HepG2 (cell line): ENCODE results near the gene GNG12. TPM values are rescaled to one million over a fixed set of nuclear protein-coding genes. Genes with fewer than 3 reads are reported as not detected.
A peak's percentile ranks its signal among the peaks of the same experiment; 100 is the strongest.

ENCODE experiments used
- AKAP8 ChIP-seq: sonication (generic); formaldehyde crosslinking; IDR thresholded peaks from 2 replicates; pipeline ENCODE4 v1.5.1; 2020; ENCODE audit warnings: mild to moderate bottlenecking, missing genetic modification reagents
- FOXA1 ChIP-seq, 2 experiments: fragments of 450-650 bp in 1 of 2; sonication (generic) in 1 of 2; formaldehyde crosslinking in 1 of 2; IDR thresholded peaks; 2 replicates each; pipeline versions ENCODE4 v1.4.0 to v1.6.1; 2016 to 2020; ENCODE audit warnings: missing genetic modification reagents in 1 of 2
- KLF15 ChIP-seq: sonication (generic); formaldehyde crosslinking; IDR thresholded peaks from 2 replicates; pipeline ENCODE4 v1.8.1; 2023; ENCODE audit warnings: borderline replicate concordance, mild to moderate bottlenecking, inconsistent platforms, missing genetic modification reagents, mixed read lengths
- MIXL1 ChIP-seq: IDR thresholded peaks from 2 replicates; pipeline ENCODE4 v1.6.1; 2016
- NKX3-1 ChIP-seq: sonication (generic); formaldehyde crosslinking; IDR thresholded peaks from 2 replicates; pipeline ENCODE4 v1.5.0; 2020; ENCODE audit warnings: missing genetic modification reagents
- PRMT3 ChIP-seq: sonication (generic); formaldehyde crosslinking; IDR thresholded peaks from 2 replicates; pipeline ENCODE4 v1.8.1; 2022; ENCODE audit warnings: low read depth, mild to moderate bottlenecking, moderate library complexity, missing genetic modification reagents, borderline replicate concordance
- ZBTB42 ChIP-seq: sonication (generic); formaldehyde crosslinking; IDR thresholded peaks from 2 replicates; pipeline ENCODE4 v1.5.0; 2020; ENCODE audit warnings: mild to moderate bottlenecking, missing genetic modification reagents
- ZNF441 ChIP-seq: sonication (generic); formaldehyde crosslinking; IDR thresholded peaks from 2 replicates; pipeline ENCODE4 v1.7.0; 2021; ENCODE audit warnings: missing genetic modification reagents, borderline replicate concordance
- polyA plus RNA-seq, 8 experiments: library from polyadenylated mRNA; depleted of rRNA in 3 of 8; stranded (reverse) in 7 of 8; unstranded in 1 of 8; fragments of >200 nt; fragmentation: Illumina TruSeq in 4 of 8; extraction: Trizol in 4 of 8; gene quantifications; 2 replicates each; pipeline versions ENCODE4 v1.2.1 to v1.2.3, GENCODE V29; 2011 to 2016; ENCODE audit warnings: low read depth in 4 of 8, missing spikeins in 1 of 8, mixed read lengths in 1 of 8; ENCODE audit not compliant: insufficient read depth in 1 of 8
- total RNA-seq, 5 experiments: library from RNA; depleted of rRNA; stranded (reverse); fragments of >200 nt; fragmentation: Illumina TruSeq; extraction: Trizol; gene quantifications; 2 replicates each; pipeline ENCODE4 v1.2.3, GENCODE V29; 2016; ENCODE audit warnings: low read depth in 1 of 5
- TF ChIP-seq, protein P1 (sequence below), 2 experiments: fragments of 450-650 bp in 1 of 2; sonication (generic) in 1 of 2; formaldehyde crosslinking in 1 of 2; IDR thresholded peaks; 2 replicates each; pipeline versions ENCODE4 v1.6.1 to v1.8.0; 2016 to 2022; ENCODE audit warnings: antibody characterized with exemption in 1 of 2, mild to moderate bottlenecking in 1 of 2, missing genetic modification reagents in 1 of 2
- TF ChIP-seq, protein P2 (sequence below): sonication (generic); formaldehyde crosslinking; IDR thresholded peaks from 2 replicates; pipeline ENCODE4 v1.4.0; 2020; ENCODE audit warnings: missing genetic modification reagents
- TF ChIP-seq, protein P3 (sequence below): sonication (generic); formaldehyde crosslinking; IDR thresholded peaks from 2 replicates; pipeline ENCODE4 v1.5.0; 2020; ENCODE audit warnings: missing genetic modification reagents
- TF ChIP-seq, protein P4 (sequence below): sonication (generic); formaldehyde crosslinking; IDR thresholded peaks from 2 replicates; pipeline ENCODE4 v1.4.0; 2020; ENCODE audit warnings: mild to moderate bottlenecking, missing genetic modification reagents

The GNG12 gene
- total and polyA plus RNA-seq, 2 of the 13 experiments (the other 11 are each of a cell fraction or from before 2014, with no cell fraction given), result 0.11 TPM

DNA sequence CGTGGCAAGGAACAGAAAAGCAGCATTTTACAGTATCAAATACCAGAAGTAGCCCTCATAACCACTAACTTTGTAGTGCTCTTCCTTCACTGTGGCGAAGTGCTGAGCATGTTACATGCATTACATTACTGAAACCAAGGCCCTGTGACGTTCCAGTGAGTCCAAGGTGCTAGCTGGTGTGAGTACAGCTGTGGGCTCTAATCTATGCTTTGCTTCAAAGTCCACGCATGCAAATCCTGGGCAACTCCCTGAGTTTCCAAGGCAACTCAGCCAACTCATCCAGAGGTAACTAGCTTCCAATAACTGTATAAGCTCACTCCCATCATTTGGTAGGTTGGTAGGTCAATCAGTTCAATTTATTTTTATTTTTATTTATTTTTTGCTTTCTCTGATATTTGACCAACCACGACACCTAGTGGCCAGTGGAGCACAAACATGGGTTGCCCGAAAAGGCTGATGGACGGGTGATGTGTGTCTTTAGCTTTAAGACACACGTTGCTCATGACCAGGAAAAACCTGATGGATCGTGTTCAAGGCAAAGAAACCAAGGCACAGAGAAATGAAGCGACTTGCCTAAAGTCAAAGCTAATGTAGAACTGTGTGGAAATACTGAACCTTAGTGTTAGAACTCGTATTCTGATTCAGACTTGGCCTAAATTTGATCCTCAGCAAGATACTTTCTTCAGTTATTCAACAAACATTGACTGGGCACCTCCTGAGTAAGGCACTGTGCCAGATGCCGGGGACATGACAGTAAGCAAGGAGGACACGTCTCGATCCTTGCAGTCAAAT lies 73.0 kb downstream of the GNG12 start (continued):
- TF ChIP-seq, protein P1, sequence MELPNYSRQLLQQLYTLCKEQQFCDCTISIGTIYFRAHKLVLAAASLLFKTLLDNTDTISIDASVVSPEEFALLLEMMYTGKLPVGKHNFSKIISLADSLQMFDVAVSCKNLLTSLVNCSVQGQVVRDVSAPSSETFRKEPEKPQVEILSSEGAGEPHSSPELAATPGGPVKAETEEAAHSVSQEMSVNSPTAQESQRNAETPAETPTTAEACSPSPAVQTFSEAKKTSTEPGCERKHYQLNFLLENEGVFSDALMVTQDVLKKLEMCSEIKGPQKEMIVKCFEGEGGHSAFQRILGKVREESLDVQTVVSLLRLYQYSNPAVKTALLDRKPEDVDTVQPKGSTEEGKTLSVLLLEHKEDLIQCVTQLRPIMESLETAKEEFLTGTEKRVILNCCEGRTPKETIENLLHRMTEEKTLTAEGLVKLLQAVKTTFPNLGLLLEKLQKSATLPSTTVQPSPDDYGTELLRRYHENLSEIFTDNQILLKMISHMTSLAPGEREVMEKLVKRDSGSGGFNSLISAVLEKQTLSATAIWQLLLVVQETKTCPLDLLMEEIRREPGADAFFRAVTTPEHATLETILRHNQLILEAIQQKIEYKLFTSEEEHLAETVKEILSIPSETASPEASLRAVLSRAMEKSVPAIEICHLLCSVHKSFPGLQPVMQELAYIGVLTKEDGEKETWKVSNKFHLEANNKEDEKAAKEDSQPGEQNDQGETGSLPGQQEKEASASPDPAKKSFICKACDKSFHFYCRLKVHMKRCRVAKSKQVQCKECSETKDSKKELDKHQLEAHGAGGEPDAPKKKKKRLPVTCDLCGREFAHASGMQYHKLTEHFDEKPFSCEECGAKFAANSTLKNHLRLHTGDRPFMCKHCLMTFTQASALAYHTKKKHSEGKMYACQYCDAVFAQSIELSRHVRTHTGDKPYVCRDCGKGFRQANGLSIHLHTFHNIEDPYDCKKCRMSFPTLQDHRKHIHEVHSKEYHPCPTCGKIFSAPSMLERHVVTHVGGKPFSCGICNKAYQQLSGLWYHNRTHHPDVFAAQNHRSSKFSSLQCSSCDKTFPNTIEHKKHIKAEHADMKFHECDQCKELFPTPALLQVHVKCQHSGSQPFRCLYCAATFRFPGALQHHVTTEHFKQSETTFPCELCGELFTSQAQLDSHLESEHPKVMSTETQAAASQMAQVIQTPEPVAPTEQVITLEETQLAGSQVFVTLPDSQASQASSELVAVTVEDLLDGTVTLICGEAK (IDR thresholded peaks at IDR 0.05), result no peak
- TF ChIP-seq, protein P1 (CRISPR knock-in tag; IDR thresholded peaks at IDR 0.05), result no peak
- TF ChIP-seq, protein P2, sequence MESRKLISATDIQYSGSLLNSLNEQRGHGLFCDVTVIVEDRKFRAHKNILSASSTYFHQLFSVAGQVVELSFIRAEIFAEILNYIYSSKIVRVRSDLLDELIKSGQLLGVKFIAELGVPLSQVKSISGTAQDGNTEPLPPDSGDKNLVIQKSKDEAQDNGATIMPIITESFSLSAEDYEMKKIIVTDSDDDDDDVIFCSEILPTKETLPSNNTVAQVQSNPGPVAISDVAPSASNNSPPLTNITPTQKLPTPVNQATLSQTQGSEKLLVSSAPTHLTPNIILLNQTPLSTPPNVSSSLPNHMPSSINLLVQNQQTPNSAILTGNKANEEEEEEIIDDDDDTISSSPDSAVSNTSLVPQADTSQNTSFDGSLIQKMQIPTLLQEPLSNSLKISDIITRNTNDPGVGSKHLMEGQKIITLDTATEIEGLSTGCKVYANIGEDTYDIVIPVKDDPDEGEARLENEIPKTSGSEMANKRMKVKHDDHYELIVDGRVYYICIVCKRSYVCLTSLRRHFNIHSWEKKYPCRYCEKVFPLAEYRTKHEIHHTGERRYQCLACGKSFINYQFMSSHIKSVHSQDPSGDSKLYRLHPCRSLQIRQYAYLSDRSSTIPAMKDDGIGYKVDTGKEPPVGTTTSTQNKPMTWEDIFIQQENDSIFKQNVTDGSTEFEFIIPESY (CRISPR knock-in tag), result no peak
- TF ChIP-seq ZNF441 (CRISPR knock-in tag), result no peak
- TF ChIP-seq PRMT3, result no peak
- TF ChIP-seq, protein P3, sequence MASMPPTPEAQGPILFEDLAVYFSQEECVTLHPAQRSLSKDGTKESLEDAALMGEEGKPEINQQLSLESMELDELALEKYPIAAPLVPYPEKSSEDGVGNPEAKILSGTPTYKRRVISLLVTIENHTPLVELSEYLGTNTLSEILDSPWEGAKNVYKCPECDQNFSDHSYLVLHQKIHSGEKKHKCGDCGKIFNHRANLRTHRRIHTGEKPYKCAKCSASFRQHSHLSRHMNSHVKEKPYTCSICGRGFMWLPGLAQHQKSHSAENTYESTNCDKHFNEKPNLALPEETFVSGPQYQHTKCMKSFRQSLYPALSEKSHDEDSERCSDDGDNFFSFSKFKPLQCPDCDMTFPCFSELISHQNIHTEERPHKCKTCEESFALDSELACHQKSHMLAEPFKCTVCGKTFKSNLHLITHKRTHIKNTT (CRISPR knock-in tag), result no peak
- no peak for TF ChIP-seq KLF15 (CRISPR knock-in tag)
- no peak for TF ChIP-seq FOXA1 (IDR thresholded peaks at IDR 0.05)
- 0 out of 2 replicates have a peak, but pooled peaks have one; percentile 39 for TF ChIP-seq FOXA1 (CRISPR knock-in tag; IDR thresholded peaks at IDR 0.05)
- no peak for TF ChIP-seq NKX3-1
- TF ChIP-seq AKAP8 (CRISPR knock-in tag), result no peak
- 0 out of 2 replicates have a peak, but pooled peaks have one; percentile 29 for TF ChIP-seq MIXL1 (CRISPR knock-in tag)
- TF ChIP-seq, protein P4, sequence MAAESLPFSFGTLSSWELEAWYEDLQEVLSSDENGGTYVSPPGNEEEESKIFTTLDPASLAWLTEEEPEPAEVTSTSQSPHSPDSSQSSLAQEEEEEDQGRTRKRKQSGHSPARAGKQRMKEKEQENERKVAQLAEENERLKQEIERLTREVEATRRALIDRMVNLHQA (CRISPR knock-in tag), result no peak
- no peak for TF ChIP-seq ZBTB42 (CRISPR knock-in tag)
